PC-9 (cell line): ENCODE results near the gene SIAH2. TPM values are rescaled to one million over a fixed set of nuclear protein-coding genes. Genes with fewer than 3 reads are reported as not detected.
A peak's percentile ranks its signal among the peaks of the same experiment; 100 is the strongest.

Source experiments
- BruUV-seq: library from RNA; stranded (reverse); fragments of 400-500 nt; replicated peaks from 2 replicates; lab custom pipeline; 2021; lab: Mats Ljungman, UMichigan
- CTCF ChIA-PET: fragments of 300-600 bp; sonication (Branson Sonifier 250); formaldehyde crosslinking; loops from one replicate; lab custom pipeline; 2022; ENCODE audit warnings: antibody characterized with exemption; lab: Charles Lee
- POLR2A ChIA-PET: fragments of 300-600 bp; sonication (Branson Sonifier 250); formaldehyde crosslinking; loops from one replicate; lab custom pipeline; 2022; ENCODE audit warnings: antibody characterized with exemption; ENCODE audit not compliant: unreplicated experiment; lab: Charles Lee
- DNase-seq, 2 experiments: peaks; one replicate each; pipeline versions ENCODE4 v3.0.0 to v3.0.0-alpha.2; 2015 to 2022; ENCODE audit warnings: mixed read lengths in 1 of 2
- H2AFZ ChIP-seq: fragments of 200-600 bp; sonication (generic); 2 replicates; pipeline ENCODE4 v1.8.1; 2017; ENCODE audit warnings: antibody characterized with exemption
- H3F3A ChIP-seq: fragments of 200-600 bp; sonication (generic); 2 replicates; pipeline ENCODE4 v1.8.1; 2017; ENCODE audit warnings: antibody characterized with exemption, mild to moderate bottlenecking, low read depth; ENCODE audit not compliant: insufficient read depth
- H3K27ac ChIP-seq: fragments of 200-600 bp; sonication (generic); 2 replicates; pipeline ENCODE4 v1.6.1; 2016; ENCODE audit warnings: mixed run types
- H3K27me3 ChIP-seq: fragments of 200-600 bp; sonication (generic); 2 replicates; pipeline ENCODE4 v1.6.1; 2016; ENCODE audit warnings: low read depth, mixed run types; ENCODE audit not compliant: insufficient read depth
- H3K36me3 ChIP-seq: fragments of 200-600 bp; sonication (generic); 2 replicates; pipeline ENCODE4 v1.6.1; 2016; ENCODE audit warnings: low read depth, mixed run types
- H3K4me1 ChIP-seq: fragments of 200-600 bp; sonication (generic); replicated peaks from 2 replicates; pipeline ENCODE4 v1.6.1; 2016; ENCODE audit warnings: mixed run types; ENCODE audit not compliant: insufficient read depth
- H3K4me2 ChIP-seq: fragments of 200-600 bp; sonication (generic); 2 replicates; pipeline ENCODE4 v1.6.1; 2017; ENCODE audit warnings: mixed run types
- H3K4me3 ChIP-seq: fragments of 200-600 bp; sonication (generic); 2 replicates; pipeline ENCODE4 v1.6.1; 2016; ENCODE audit warnings: mixed run types
- H3K79me2 ChIP-seq: fragments of 200-600 bp; sonication (generic); 2 replicates; pipeline ENCODE4 v1.6.1; 2017; ENCODE audit warnings: low read depth, mixed run types
- H3K9me2 ChIP-seq: fragments of 200-600 bp; sonication (generic); 2 replicates; pipeline ENCODE4 v1.8.1; 2017; ENCODE audit warnings: mild to moderate bottlenecking; ENCODE audit not compliant: insufficient read depth
- H3K9me3 ChIP-seq: fragments of 200-600 bp; sonication (generic); 2 replicates; pipeline ENCODE4 v1.8.1; 2016; ENCODE audit warnings: low read depth; ENCODE audit not compliant: insufficient read depth
- H4K20me1 ChIP-seq: fragments of 200-600 bp; sonication (generic); 2 replicates; pipeline ENCODE4 v1.8.1; 2017; ENCODE audit not compliant: insufficient read depth
- CTCF ChIP-seq: fragments of 200-600 bp; sonication (generic); conservative IDR thresholded peaks from 2 replicates; pipeline ENCODE4 v1.6.1; 2017; ENCODE audit warnings: mixed run types, antibody characterized with exemption, mild to moderate bottlenecking, moderate library complexity
- EZH2 ChIP-seq: fragments of 200-600 bp; sonication (generic); IDR thresholded peaks from 2 replicates; pipeline ENCODE4 v1.8.0; 2017; ENCODE audit warnings: antibody characterized with exemption, low read depth
- intact Hi-C: fragments of 100-400 bp; cut with micrococcal nuclease; formaldehyde crosslinking; loops from one replicate; pipeline ENCODE4 v1.10.0; 2022; ENCODE audit not compliant: unreplicated experiment
- total RNA-seq: library from RNA; stranded (reverse); gene quantifications from 2 replicates; pipeline ENCODE4 v1.2.3, GENCODE V29; 2021

Gene SIAH2
- total RNA-seq, 1 experiment from 2014 or later = 20.3 TPM

DNA sequence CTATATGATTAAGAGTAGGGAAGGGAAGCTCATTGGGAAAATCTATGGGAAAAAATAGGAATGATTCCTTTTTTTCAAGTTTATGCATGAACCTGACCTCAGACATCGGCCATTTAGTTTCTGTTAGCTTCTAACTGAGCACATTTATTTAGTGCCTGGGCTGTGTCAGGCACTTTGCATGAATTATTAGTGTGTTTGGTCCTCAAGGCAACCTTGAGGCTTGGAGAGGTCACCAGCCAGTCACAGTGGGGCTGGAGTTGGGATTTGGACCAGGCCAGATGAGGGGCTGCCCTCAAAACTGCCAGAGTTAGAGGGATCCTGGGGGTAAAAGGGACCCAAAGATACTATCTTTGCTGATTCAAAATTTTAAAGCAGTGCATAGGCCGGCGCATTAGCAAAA lies 8.1 kb downstream of the SIAH2 start:
- Histone ChIP-seq H3K27me3 (no peaks in the 10 kb centered on the region), H3K27ac (no peak overlapping the region), H2AFZ (no peak overlapping the region), H3K9me3 (no peaks in the 10 kb centered on the region), H3K79me2 (peaks cover 78% of the 10 kb centered on the region), H3K4me1 (peaks cover 33% of the 10 kb centered on the region), H3K36me3 (0 out of 2 replicates have a peak, but pooled peaks cover 12% of the 10 kb centered on the region), H3K4me3 (no peak overlapping the region), H3K4me2 (no peak overlapping the region), H4K20me1 (peaks cover 2% of the 10 kb centered on the region; the same call in 1 of the 2 replicates), H3K9me2 (no peaks in the 10 kb centered on the region), H3F3A (peaks cover 15% of the 10 kb centered on the region; the same call in 1 of the 2 replicates)
- DNase-seq = no peak
- intact Hi-C loops = no loop called here
- TF ChIP-seq CTCF (no peak), EZH2 (no peak)
- CTCF ChIA-PET = no interaction called here
- no TSS peak for BruUV-seq
- POLR2A ChIA-PET = no interaction called here

DNA sequence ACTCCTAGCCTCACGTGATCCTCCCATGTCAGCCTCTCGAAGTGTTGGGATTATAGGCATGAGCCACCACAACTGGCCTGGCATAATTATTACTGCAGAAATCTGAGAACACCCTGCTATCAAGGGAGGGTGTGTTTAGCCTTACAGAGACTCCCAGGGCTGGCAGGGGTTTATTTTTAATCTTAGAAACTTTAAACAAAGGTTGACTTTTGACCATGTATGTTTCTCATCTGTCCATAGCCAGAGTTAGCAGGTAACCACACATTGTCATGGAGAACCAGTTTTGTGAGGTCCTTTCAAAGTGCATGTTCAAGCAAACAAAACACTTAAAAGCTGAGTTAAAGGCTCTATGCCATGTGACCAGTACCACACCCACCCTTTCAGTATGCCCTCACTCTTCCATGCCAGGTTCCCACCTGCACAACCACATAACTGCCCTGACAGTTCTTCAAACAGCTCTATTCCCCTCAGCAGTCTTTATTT lies 11.1 kb downstream of the SIAH2 start:
- Histone ChIP-seq H4K20me1 (0 out of 2 replicates have a peak, but pooled peaks cover 10% of the 10 kb centered on the region), H3K9me3 (no peaks in the 10 kb centered on the region), H3K9me2 (no peaks in the 10 kb centered on the region), H3K27me3 (no peaks in the 10 kb centered on the region), H3K27ac (peak overlapping the region; percentile 60), H3K79me2 (peaks cover 76% of the 10 kb centered on the region), H3K36me3 (0 out of 2 replicates have a peak, but pooled peaks cover 5% of the 10 kb centered on the region), H3K4me1 (peaks cover 22% of the 10 kb centered on the region), H3F3A (peaks cover 11% of the 10 kb centered on the region; the same call in 1 of the 2 replicates), H2AFZ (no peak overlapping the region), H3K4me3 (no peak overlapping the region), H3K4me2 (peak overlapping the region; percentile 59)
- BruUV-seq = no TSS peak
- intact Hi-C loops = loop anchor here (1.0 kb wide), 3 partner anchors 9 to 34 kb away; no protein-coding TSS in a partner anchor
- peak; percentile 61 to 93 for DNase-seq
- TF ChIP-seq CTCF = no peak
- no peak for TF ChIP-seq EZH2
- ChIA-PET POLR2A (no interaction called here), CTCF (no interaction called here)

- no peak overlapping the region for H3K4me2 ChIP-seq
- H3K27me3 ChIP-seq = no peaks in the 10 kb centered on the region
- H3K4me3 ChIP-seq = no peak overlapping the region
- H3K27ac ChIP-seq = no peak overlapping the region
- ChIA-PET POLR2A (no interaction called here), CTCF (no interaction called here)
- peaks cover 28% of the 10 kb centered on the region for H3K4me1 ChIP-seq
- H2AFZ ChIP-seq = no peak overlapping the region
- no TSS peak for BruUV-seq
- peaks cover 11% of the 10 kb centered on the region; the same call in 1 of the 2 replicates for H4K20me1 ChIP-seq
- TF ChIP-seq EZH2 (no peak), CTCF (no peak)
- H3F3A ChIP-seq = peaks cover 12% of the 10 kb centered on the region
- H3K9me2 ChIP-seq = no peaks in the 10 kb centered on the region
- intact Hi-C loops = no loop called here
- 0 out of 2 replicates have a peak, but pooled peaks cover 5% of the 10 kb centered on the region for H3K36me3 ChIP-seq
- H3K9me3 ChIP-seq = no peaks in the 10 kb centered on the region
- no peak for DNase-seq
- H3K79me2 ChIP-seq = peaks cover 82% of the 10 kb centered on the region
Measured at GRCh38 chr3:150749255-150749654, 13.7 kb downstream of the SIAH2 start.
